CD4-positive, alpha-beta T cell treated with Interleukin-4 for 1 hour (primary cell): Measurements from ENCODE around the gene PEX10.

Experiments
- DNase-seq, 2 donors: peaks; one replicate each; pipeline ENCODE4 v3.0.0-alpha.2; 2020 to 2022

Gene PEX10

GRCh38 chr1:2384941-2385481 is 27.4 kb downstream of the PEX10 start:
- DNase-seq, result no peak

DNA sequence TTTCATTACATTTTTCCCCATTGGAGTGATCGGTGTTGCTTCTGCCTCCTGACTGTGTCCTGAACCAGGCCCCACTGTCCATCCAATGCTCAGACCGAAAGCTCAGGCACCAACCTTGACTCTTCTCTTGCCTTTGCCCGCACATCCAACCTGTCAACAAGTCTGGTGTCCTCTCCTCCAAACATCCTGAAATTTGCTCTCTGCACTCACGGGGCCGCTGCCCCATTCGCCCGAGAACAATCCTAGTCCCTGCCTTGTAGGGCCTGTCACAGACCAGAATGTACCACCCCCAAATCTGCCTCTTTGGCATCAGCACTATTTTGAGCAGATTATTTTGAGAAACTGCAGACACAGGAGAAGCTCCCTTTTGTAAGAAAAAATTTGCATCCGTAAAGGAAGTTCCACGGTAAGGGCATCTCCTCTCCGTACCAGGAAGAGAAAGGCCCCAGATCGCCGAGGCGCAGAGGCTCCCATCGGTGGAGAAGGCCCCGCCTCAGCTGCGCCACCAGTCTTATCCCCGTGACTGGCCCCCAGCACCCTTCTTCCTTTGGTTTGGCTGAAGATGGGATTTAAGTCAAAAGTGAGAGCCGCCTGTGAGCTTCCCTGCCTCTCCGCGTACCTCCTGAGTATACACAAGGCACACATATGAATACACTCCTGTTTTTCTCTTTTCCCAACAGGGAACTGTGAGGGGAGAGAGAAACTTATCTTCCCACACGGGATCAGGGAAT is 28.1 kb downstream of the PEX10 start:
- DNase-seq, result no peak

- no peak for DNase-seq
These were observed 28.8 kb downstream of the PEX10 start for GRCh38 chr1:2383576-2383975.

GRCh38 chr1:2382621-2383361 is 29.6 kb downstream of the PEX10 start:
- DNase-seq, result peak in 1 of 2 donors; percentile 24

DNA sequence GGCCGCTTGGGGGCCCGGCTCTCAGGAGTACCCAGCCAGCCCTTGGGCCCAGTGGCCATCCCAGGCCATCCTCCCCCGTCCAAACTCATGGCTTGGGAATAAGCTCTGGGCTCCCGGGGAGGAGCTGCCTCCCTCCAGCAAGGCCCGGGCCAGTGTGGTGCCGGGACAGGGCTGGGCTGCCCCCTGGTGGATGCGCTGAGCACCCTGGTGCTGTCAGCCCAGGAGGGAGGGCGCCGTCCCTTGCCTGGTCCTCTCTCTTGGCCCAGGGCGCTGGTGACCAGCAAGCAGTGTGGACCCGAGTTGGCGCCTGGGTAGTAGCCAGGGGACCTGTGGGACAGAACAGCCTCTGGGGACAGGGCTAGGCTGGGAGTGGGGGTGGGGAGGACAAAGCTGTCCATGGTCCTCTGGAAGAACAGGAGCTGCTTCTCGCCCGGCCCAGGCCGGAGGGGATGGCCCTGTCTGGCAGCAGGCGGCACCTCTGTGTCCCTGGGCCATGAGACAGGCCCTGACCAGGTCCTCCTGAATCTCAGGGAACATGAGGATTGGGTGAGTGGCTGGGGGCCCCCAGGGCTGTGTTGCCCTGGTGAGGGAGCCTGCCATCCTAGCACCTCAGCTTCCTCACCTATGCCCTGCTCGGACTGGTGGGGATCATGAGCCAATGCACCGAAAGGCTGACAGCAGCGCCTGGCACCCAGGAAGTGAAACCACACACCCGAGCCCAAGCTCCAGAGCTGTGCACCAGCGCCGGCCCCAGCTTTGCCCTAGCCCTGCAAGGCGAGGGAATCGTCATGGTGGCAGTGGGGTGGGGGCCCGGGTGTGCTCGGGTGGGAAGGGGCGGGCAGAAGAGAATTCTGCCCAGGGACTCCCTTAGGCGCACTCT is 30.4 kb downstream of the PEX10 start:
- peak; percentile 75 to 77 for DNase-seq

DNA sequence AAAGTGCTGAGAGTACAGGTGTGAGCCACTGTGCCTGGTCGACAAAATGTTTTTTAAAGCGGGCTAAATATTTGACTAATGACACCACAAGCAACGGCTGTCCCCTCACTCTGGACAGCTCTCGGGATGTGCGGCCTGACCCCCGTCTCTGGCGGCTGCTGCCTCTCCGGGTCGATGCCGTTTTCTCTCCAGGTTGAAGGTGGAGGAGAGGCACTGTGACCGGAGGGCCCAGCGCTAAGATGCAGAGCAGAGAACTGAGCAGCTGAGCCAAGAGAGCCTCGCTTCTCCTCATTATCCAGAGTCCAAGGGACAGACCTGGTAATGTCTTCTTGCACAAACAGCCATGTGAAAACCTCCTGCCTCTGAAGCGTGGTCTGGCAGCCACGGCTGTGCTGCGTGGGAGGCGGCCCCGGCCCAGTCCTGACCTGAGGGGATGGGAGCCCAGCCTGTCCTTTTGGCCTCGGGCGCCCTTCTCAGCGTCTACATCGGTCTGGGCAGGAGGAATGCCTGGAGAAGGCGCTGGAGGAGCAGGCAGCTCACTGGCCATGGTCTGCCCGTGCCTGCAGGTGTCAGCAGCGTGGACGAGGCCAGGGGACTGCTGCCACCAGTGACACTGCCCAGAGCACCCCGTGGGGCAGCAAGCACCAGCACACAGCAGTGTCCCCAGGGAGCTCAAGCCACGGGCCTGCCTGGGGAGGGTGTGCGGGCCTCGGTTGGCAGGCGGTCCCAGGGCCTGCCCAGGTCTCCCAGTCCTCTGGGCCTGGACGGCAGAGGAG is 31.4 kb downstream of the PEX10 start:
- DNase-seq, result no peak

DNA sequence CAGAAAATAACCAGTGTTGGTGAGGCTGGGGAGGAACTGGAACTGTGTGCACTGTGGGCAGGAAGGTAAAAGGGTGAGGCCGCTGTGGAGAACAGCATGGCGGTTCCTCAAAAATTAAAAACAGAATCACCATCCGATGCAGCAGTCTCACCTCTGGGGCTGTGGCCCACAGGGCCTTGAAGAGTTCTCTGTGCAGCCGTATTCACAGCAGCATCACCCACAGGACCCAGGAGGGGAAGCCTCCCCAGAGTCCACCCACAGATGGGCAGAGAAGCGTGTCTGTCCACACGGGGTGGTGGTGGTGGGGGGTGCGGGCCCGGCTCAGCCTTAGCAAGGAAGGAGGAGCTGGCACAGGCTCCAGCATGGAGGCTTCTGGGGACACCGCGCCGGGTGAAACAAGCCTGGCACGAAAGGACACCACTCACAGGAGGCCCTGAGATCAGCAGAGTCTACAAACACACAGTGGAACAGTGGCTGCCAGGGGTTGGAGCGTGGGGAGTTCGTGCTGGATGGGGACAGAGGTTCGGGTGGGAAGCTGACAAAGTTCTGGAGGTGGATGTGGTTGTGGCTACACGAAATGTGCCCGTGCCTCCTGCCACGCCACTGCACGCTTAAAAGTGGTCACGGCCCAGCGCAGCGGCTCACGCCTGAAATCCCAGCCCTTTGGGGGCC is 32.5 kb downstream of the PEX10 start:
- DNase-seq, result no peak

DNA sequence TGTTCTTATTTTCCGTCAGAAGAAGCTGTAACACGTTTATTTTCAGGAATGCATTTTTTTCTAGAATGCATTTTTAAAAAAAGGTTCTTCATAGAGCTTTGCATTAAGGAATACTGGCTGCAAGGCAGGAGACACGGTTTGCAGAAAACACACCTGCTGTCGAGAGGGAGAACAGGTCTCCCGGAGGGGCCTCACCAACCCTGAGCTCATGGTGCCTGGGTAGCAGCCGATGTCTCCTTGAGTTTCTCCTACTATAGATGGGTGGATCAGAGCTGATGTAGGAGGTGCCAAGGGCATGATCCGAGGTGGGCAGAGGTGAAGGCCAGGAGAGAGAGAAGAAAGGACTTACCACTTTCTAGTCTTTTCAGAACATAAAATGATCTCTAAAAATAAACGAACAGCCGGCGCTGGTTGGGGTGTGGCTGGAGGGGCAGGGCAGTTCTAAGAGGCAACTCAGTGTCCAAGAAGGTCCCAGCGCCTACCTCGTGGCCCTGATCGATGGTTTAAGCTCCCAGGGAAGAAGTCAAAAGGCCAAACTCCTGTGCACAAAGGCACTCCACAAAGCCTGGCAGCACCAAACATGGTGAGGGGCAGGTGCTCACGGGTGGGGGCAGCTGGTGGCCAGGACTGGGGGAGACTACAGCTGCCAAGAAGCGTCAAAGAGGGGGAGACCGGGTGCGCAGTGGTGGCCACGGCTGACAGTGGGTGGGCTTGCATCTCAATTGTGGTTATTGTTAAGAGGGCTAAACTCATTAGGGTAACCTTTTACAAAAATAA is 33.2 kb downstream of the PEX10 start:
- DNase-seq, result no peak

- DNase-seq, result no peak
These were observed 33.9 kb downstream of the PEX10 start for GRCh38 chr1:2378441-2378851.

- no peak for DNase-seq
These were observed 34.5 kb downstream of the PEX10 start for GRCh38 chr1:2377751-2378440.

GRCh38 chr1:2376931-2377672 is 35.3 kb downstream of the PEX10 start:
- DNase-seq, result no peak

- DNase-seq, result no peak
These were observed 36.1 kb downstream of the PEX10 start for GRCh38 chr1:2376261-2376741.

DNA sequence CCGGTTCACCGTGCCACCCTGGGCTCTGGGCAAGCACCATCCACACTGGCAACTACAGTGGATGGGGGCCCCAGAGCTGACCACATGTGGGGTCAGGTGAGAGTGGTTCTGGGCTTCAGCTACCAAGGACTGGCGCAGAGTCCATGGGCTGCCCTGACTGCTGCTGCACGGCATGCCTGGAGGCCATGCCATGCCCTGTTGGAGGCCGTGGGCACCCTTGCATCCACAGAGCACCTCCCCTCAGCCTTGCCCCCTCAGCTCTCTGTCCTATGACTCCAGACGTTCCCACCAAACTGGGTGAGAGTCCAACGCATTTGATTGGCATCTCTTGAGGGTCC is 36.5 kb downstream of the PEX10 start:
- no peak for DNase-seq

DNA sequence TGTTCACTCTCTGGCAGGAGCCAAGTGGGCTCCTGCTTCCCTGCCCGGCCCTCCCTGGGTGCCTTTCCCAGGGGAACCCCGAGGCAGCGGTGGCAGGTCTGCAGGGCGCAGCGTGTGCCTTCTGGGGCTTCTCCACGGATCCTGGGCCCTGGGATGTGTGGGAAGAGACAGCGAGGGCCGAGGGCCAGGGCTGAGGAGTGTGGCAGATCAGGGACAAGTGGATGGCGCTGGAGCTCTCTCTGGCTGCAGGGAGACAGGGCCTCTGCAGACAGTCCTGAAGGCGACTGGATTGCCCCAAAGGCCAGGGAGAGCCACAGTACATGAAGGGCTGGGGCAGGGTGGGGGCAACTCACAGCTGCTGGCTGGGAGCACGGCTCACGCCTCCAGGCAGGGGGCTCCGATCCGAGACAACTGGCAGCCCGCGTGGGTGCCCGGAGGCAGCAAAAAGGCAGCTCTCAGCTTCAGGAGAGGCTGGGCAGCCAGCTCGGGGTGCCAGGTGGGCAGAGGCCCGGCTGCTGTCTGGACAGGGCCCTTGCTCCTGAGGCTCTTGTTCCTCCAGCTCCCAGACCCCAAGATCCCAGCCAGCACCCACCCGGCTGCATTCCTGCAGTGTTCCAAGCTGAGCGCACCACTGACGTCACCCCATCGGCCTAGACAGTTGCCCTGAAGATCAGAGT is 37.0 kb downstream of the PEX10 start:
- DNase-seq, result no peak

DNA sequence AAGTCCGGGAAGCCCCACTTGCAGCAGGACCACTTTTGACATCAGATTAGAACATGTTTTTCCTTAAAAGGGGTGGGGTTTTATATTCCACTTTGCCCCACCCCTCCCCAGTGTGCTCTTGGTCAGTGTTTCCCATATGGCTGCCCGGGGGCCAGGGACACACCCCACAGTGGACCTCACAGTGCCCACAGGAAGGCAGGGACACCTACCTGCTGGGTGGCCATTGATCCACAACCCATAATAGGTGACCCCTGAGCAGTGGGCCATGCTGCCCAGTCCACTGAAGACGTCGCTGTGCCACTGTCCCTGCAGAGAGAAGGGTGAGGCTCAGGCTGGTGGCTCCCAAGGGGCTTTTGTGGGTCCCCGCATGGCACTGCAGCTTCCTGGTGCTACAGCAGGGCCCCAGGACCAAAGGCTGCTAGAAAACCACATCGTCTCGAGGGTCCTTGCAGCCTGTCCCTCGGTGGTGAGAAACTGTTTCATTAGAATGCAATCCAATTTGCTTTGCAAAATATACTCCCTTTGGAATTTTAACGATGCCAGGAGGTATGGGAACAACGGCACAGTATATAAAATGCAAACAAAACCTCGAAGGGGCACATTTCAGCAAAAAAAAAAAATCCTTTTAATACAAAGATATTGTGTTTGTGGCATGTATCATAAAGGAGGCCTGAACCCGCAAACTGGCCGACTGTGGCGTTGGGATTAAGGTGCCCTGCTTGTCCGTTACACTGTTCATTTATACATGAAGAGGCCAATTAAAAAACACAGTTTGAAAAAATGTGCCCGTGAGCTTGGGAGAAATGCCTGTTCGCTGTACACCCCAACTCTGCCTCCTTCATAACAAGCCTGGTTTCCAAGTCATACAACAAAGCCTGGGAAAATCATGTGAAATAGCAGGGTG is 37.9 kb downstream of the PEX10 start:
- DNase-seq, result no peak

DNA sequence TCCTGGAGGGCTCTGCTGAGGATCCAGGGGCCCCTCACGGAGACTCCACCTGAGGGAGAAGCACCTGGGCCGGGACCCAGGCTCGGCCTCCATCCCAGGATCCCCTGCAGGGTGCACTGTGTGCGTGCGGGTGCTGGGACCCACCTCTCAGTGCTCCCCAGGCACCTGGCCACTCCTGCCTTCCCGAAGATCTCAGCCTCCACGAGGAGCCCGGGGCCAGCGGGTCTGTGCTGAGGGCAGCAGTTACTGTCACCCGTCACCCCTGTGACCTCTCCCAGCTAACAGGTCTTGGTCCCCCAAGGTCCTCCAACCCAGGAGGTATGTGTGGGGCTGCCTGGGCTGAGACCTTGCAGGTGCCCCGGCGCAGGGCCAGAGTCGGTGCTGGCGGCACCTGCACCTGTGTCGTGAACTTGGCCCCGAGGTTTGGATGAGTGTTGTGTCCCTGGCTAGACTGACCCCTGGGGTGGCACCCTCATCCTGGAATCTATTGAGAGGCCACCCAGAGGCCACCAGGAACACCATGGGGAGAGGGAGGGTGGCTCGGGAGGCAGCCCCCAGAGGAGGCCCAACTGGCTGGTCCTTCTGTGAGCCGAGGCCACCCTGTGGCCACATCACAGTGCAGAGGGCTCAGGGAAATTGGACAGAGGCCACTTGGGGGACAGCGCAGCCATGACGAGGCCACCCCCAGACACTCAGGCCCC is 38.7 kb downstream of the PEX10 start:
- no peak for DNase-seq
